NCI-H1105 (cell line): ENCODE results near the gene SPECC1.
"Not testable (repeated sequence)": the region's sequence is repeated elsewhere in the genome, so short reads cannot be mapped to it uniquely, and the experiment has no call there.

Experiments used
- DNase-seq: peaks from one replicate; lab custom pipeline; 2025; lab: John Stamatoyannopoulos, UW

SPECC1 gene

GRCh38 chr17:20068445-20068844, 59.3 kb downstream of the SPECC1 start:
- DNase-seq: no peak

GRCh38 chr17:20071824-20072691, 62.9 kb downstream of the SPECC1 start:
- DNase-seq: no peak

DNA sequence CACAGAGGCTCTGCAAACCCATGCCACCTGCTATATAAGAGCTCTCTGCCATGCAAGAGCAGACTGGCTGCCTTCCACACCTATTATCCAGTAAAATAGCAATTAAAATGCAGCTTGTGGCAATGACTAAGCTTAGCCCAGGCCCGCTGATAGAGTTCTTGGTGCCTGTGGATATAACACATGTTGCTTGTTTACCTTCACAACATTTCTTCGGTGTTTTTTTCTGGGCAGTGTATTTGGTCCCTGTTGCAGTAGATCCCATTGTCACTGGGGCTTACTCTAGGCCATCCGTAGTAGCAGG, 63.5 kb downstream of the SPECC1 start:
- DNase-seq: peak; percentile 17

- no peak for DNase-seq
Measured at GRCh38 chr17:20073055-20073979, 64.2 kb downstream of the SPECC1 start.

DNA sequence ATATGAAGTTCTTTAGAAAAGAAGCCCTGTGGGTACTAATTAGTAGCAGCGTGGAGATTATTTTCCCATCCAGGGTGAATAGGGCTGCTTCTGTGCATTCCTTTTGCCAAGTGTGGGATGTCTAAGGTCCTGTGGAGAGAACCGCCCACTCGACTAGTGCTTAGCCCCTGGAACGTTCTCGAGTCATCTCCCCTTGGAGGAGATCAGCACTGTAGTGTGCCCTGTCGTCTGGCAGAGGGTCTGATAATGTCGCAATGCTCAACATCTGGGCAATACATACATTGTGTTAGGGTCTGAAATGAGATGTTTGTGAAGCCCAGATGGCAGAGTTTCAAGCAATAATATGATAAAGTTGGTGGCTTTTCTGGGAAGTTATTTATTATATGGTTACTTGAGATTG, 64.8 kb downstream of the SPECC1 start:
- no peak for DNase-seq

- no peak for DNase-seq
Measured at GRCh38 chr17:20074489-20074888, 65.3 kb downstream of the SPECC1 start.

DNA sequence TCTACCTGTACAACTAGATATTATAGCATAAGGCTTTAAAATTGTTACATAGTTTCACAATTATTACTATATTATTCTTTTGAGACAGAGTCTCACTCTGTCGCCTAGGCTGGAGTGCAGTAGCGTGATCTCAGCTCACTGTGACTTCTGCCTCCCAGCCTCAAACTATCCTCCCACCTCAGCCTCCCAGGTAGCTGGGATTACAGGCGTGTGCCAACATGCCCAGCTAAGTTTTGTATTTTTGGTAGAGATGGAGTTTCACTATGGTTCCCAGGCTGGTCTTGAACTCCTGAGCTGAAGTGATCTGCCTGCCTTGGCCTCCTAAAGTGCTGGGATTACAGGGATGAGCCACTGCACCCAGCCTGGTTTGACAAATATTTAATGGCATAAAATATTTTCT, 67.0 kb downstream of the SPECC1 start:
- DNase-seq: not testable (repeated sequence)

- no peak for DNase-seq
Measured at GRCh38 chr17:20077978-20078685, 69.0 kb downstream of the SPECC1 start.

- no peak for DNase-seq
Measured at GRCh38 chr17:20080513-20080912, 71.4 kb downstream of the SPECC1 start.

GRCh38 chr17:20083156-20083859, 74.1 kb downstream of the SPECC1 start:
- DNase-seq: no peak

- no peak for DNase-seq
Measured at GRCh38 chr17:20084621-20085282, 75.6 kb downstream of the SPECC1 start.

DNA sequence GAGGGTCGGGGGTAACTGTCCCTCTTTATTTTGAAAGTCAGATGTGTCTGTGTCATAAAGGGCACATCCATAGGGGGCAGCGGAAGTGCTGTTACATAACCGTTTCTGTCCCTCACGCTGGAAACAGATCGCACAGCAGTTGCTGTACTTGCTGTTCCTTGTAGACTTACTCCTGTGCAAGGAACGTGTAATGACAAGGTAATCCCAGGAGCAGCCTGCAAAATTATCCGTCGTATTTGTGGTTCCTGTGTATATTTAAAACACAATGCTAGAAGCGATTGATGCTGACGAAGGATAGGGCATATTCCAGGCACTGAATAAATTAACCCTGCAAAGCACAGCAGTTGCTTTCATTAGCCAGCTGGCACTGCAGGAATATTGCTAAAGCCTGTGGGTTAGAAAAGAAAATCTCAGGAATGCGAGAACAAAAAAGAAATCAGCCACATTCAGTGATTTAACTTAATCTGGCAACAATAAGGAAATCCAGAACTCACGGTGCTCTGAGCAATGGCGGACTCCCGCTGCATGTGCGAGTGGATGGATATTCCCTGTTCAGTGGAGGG, 76.2 kb downstream of the SPECC1 start:
- no peak for DNase-seq

DNA sequence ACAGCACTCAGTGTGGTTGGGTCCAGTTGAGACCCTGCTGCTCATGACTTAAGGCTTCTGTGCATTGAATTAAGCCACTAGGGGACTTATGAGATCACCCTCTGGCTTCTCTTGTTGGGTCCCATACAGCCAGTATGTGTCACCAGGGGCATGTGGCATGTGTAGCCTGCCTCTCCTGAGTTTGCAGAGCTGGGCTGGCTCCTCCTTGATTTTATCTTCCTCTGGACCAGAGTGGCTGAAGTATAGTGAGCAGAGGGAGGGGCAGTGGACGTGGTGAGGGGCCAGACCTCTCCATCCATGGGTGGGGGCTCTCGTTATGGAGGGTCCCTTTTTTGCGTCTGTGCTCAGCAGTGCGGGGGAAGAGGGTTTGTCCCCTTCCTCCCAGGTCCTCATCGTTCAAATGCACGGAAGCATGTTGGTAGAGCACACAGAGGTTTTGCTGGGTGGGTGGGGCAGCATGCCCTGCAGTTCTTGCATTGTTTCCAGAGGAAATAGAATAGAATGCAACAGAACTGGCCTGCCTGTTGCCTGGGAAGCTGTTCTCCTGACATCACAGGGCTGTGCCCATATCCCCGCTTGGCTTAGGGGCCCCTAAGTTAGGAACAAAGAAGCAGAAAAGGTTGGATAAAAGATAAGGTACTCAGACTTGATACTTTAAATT, 77.4 kb downstream of the SPECC1 start:
- DNase-seq: no peak

DNA sequence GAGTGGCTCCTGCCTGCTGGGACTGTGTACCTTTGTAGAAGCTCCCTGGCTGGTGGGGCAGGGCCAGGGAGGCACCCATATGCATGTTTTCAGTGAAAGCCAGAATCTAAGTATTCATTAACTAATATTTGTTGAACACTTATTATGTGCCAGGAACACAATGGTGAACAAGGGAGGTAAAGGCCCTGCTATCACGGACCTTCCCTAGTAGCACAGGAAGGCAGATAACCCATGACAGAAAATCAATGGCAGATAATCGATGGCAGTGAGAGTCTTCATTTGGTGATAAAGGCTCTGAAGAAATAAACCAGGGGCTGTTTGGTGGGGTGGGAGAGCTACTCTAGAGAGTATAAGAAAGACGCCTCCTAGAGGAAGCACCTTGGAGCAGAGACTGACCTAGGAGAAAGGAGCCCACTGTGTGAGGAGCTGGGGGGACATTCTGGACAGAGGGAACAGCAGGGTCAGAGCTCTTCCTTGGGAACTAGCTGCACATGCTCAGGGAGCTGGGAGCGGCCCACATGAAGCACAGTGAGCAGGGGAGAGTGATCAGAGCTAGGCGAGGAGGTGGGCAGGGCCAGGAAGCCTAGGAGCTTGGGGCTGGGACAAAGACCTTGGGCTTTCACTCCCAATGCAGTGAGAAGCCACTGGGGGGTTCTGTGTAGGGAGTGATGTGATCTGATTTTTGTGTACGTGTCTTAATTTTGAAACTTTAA, 78.5 kb downstream of the SPECC1 start:
- no peak for DNase-seq

GRCh38 chr17:20089756-20090547, 80.8 kb downstream of the SPECC1 start:
- DNase-seq: no peak

- DNase-seq: no peak
Measured at GRCh38 chr17:20091174-20092029, 82.2 kb downstream of the SPECC1 start.

DNA sequence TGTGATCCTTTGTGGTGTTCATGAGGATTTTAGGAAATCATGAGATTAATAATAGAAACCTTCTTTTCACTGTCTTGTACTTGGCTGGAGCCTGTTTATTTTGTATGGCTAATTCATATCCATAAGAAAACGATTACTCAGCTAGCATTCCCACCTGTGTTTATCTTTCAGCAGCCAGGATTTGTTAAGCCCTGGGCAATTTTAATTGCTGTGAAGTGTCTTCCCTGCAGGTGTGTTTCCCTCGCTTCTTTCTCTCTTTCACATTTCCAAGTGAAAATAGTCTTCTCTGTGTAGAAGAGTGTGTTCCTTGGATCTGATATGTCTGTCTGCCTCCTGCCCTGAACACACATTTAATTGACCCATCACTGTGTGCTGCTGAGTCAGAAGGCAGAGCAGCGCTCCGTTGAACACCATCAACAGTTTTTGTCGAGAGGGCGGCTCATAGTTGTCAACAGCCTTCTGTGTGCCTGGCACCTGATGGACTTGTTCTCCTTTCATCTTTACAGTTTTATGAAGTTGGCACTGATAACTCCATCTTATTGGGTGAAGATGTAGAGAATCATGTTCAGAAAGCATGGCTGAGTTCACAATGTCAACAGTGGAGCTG, 83.2 kb downstream of the SPECC1 start:
- DNase-seq: no peak
